Gastrocnemius medialis (tissue), 4 donors: ENCODE measurements around the gene PPM1L. TPM values are rescaled to one million over a fixed set of nuclear protein-coding genes. Genes with fewer than 3 reads are reported as not detected.

Source experiments
- ATAC-seq, 2 donors: fragments of 150-250 bp; one replicate each; pipeline ENCODE4 v1.9.1; 2016
- DNase-seq, 2 donors: peaks; one replicate each; pipeline ENCODE4 v3.0.0-alpha.2; 2019
- H3K27ac ChIP-seq, 4 donors: fragments of 200-600 bp; sonication (generic); 1 replicate in 1 of 4; 2 replicates in 3 of 4; pipeline ENCODE4 v1.5.1; 2016 to 2018; ENCODE audit warnings: mild to moderate bottlenecking in 2 of 4, moderate library complexity in 1 of 4
- H3K27me3 ChIP-seq, 3 donors: fragments of 200-600 bp; sonication (generic) in 2 of 3; 1 replicate in 1 of 3; 2 replicates in 2 of 3; pipeline versions ENCODE4 v1.5.1 to v1.6.0; 2016 to 2019; ENCODE audit warnings: mild to moderate bottlenecking in 1 of 3, moderate library complexity in 1 of 3
- H3K36me3 ChIP-seq, 2 donors: fragments of 200-600 bp; sonication (generic) in 1 of 2; one replicate each; pipeline ENCODE4 v1.5.1; 2017 to 2018
- H3K4me1 ChIP-seq, 2 donors: fragments of 200-600 bp; sonication (generic) in 1 of 2; one replicate each; pipeline ENCODE4 v1.5.1; 2016 to 2017; ENCODE audit warnings: mild to moderate bottlenecking in 2 of 2
- H3K4me3 ChIP-seq, 4 donors: fragments of 200-600 bp; sonication (generic) in 3 of 4; 1 replicate in 1 of 4; 2 replicates in 3 of 4; pipeline ENCODE4 v1.5.1; 2016 to 2019; ENCODE audit warnings: mild to moderate bottlenecking in 2 of 4
- H3K9me3 ChIP-seq, 3 donors: fragments of 200-600 bp; sonication (generic) in 2 of 3; 1 replicate in 1 of 3; 2 replicates in 2 of 3; pipeline ENCODE4 v1.5.1; 2016 to 2019
- POLR2A ChIP-seq, 2 donors: fragments of 450-650 bp; IDR thresholded peaks; one replicate each; pipeline ENCODE4 v1.6.1; 2017; ENCODE audit warnings: antibody characterized with exemption in 2 of 2, mild to moderate bottlenecking in 2 of 2, moderate library complexity in 2 of 2
- in situ Hi-C, 4 donors: fragments of 200-750 bp; cut with MboI; loops; one replicate each; pipeline versions ENCODE4 v1.15.0 to v1.8.0; 2017; ENCODE audit warnings: low sequenced_read_pairs in 4 of 4
- intact Hi-C: fragments of 100-400 bp; cut with DNase I; formaldehyde crosslinking; loops from one replicate; pipeline ENCODE4 v1.15.1; 2023; ENCODE audit warnings: low total_unique reads
- total RNA-seq, 4 donors: library from RNA; depleted of rRNA; stranded (reverse); fragments of >200 nt; gene quantifications; one replicate each; pipeline versions ENCODE4 v1.1.0 to v1.2.3, GENCODE V29; 2016
- TF ChIP-seq, protein P1 (sequence below), 5 experiments: fragments of 450-650 bp in 3 of 5; fragments of 200-600 bp in 2 of 5; sonication (generic) in 2 of 5; IDR thresholded peaks in 4 of 5; conservative IDR thresholded peaks in 1 of 5; 1 replicate in 4 of 5; 2 replicates in 1 of 5; pipeline ENCODE4 v1.5.1; 2016 to 2019; ENCODE audit warnings: antibody characterized with exemption in 5 of 5, mild to moderate bottlenecking in 3 of 5, moderate library complexity in 3 of 5

The PPM1L gene
- total RNA-seq, 4 donors from 2014 or later = 85.0 to 243 (median 122) TPM

DNA sequence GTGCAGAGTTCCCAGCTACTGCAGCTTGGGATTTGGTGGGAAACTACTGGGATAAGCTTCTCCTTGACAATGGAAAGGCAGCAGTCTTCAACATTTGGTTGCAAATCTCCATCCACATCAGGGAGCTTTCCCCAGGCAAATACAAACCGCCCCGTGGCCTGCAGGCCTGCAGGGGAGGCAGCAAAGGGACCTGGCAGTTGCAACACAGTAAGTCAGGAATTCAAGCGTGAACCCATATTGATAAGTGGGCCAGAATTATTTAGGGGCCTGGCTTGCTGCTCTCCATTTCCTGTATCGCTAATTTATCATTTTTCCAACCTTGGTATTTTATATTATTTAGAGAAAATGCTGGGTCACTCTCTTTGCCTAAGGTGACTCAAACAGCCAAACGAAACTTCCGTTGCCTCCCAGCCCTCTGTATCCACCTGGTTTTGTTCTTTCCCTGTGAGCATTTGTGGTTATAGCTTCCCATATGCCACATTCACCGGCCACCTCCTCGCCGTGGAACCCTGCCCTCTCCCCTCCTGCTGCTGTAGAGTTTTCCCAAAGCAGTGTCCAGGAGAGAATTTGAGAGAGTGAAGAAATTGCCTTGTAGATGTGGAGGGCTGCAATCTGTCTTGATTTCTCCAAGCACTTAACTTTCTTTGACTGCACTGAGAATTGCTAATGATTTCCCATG lies 314.4 kb downstream of the PPM1L start:
- no peak overlapping the region for H3K27ac ChIP-seq
- ATAC-seq = no peak

DNA sequence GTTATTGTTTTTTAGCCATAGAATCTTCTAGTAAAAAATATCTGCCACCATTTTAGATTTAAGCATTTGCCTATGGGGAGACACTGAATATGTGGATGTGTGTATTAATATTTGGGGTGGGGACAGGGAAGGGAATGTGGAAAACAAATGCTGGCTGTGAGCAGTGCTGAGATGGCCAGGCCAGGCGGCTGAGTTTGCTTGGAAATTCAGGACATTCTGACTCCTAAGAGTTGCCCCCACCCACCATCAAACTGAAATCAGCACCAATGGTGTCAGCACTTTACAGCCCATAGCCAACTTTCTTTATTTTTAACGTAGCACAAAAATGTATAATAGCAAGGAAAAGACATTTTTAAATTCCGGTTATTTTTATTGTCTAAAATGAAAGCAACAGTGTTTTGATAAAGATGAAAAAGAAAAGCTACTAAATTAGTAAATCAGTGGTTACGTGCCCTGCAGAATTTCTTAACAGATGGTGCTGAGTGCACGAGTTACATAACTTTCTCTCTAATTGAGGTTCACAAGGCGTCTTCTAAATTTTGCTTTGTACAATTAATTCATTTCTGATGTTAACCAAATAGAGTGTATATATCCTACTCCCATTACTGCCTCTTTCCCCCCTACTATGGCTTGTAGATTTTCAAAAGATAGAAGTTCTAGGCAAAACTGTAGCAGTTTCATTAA lies 315.1 kb downstream of the PPM1L start:
- peaks cover 0 to 16% of the 10 kb centered on the region in 2 donors for H3K36me3 ChIP-seq
- in situ Hi-C loops = no loop called here
- ATAC-seq (no peak), DNase-seq (no peak)
- TF ChIP-seq POLR2A (IDR thresholded peaks at IDR 0.05) = no peak
- TF ChIP-seq, protein P1, sequence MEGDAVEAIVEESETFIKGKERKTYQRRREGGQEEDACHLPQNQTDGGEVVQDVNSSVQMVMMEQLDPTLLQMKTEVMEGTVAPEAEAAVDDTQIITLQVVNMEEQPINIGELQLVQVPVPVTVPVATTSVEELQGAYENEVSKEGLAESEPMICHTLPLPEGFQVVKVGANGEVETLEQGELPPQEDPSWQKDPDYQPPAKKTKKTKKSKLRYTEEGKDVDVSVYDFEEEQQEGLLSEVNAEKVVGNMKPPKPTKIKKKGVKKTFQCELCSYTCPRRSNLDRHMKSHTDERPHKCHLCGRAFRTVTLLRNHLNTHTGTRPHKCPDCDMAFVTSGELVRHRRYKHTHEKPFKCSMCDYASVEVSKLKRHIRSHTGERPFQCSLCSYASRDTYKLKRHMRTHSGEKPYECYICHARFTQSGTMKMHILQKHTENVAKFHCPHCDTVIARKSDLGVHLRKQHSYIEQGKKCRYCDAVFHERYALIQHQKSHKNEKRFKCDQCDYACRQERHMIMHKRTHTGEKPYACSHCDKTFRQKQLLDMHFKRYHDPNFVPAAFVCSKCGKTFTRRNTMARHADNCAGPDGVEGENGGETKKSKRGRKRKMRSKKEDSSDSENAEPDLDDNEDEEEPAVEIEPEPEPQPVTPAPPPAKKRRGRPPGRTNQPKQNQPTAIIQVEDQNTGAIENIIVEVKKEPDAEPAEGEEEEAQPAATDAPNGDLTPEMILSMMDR (IDR thresholded peaks at IDR 0.05 in 4 of 5, conservative IDR thresholded peaks at IDR 0.05 in 1 of 5) = no peak
- no peaks in the 10 kb centered on the region for H3K9me3 ChIP-seq
- intact Hi-C loops = no loop called here
- H3K27me3 ChIP-seq = no peaks in the 10 kb centered on the region
- H3K4me1 ChIP-seq = no peaks in the 10 kb centered on the region
- H3K4me3 ChIP-seq = no peak overlapping the region
- no peak overlapping the region for H3K27ac ChIP-seq

More for the DNA sequence above, 314.4 kb downstream of the PPM1L start:
- Histone ChIP-seq H3K36me3 (peaks cover 0 to 22% of the 10 kb centered on the region in 2 donors), H3K9me3 (no peaks in the 10 kb centered on the region), H3K4me3 (no peak overlapping the region), H3K27me3 (no peaks in the 10 kb centered on the region), H3K4me1 (no peaks in the 10 kb centered on the region)
- TF ChIP-seq, protein P1 (IDR thresholded peaks at IDR 0.05 in 4 of 5, conservative IDR thresholded peaks at IDR 0.05 in 1 of 5) = no peak
- in situ Hi-C loops = no loop called here
- no peak for DNase-seq
- intact Hi-C loops = no loop called here

GRCh38 chr3:161072211-161072621 lies 316.2 kb downstream of the PPM1L start:
- DNase-seq = no peak
- in situ Hi-C loops (no loop called here), intact Hi-C loops (no loop called here)
- Histone ChIP-seq H3K27me3 (no peaks in the 10 kb centered on the region), H3K4me3 (no peak overlapping the region), H3K9me3 (no peaks in the 10 kb centered on the region), H3K27ac (no peak overlapping the region), H3K4me1 (no peaks in the 10 kb centered on the region), H3K36me3 (peaks cover 0 to 9% of the 10 kb centered on the region in 2 donors)
- ATAC-seq = no peak
- no peak for TF ChIP-seq POLR2A (IDR thresholded peaks at IDR 0.05)
- TF ChIP-seq, protein P1 (IDR thresholded peaks at IDR 0.05 in 4 of 5, conservative IDR thresholded peaks at IDR 0.05 in 1 of 5) = no peak

DNA sequence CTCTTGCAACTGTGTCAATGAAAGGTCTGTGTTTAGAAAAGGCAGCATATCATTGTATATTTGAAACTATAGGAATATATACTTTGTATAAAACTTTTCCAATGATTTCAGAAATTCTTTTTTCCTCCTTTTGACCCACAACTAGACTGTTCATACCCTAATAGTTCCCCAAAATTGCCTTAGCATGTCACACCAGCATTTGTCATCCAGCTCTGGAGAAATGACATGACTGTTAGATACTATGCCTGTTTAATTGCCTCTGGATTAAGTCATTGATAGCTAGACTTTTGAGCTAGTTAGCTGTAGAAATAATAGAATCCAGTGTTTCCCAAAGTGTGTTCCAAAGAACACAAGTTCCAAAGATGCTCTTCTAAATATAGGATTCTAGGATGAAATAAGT lies 316.7 kb downstream of the PPM1L start:
- Histone ChIP-seq H3K4me1 (no peaks in the 10 kb centered on the region), H3K9me3 (no peaks in the 10 kb centered on the region), H3K36me3 (peaks cover 0 to 9% of the 10 kb centered on the region in 2 donors), H3K27ac (no peak overlapping the region), H3K4me3 (no peak overlapping the region), H3K27me3 (no peaks in the 10 kb centered on the region)
- TF ChIP-seq, protein P1 (IDR thresholded peaks at IDR 0.05 in 4 of 5, conservative IDR thresholded peaks at IDR 0.05 in 1 of 5) = no peak
- no peak for TF ChIP-seq POLR2A (IDR thresholded peaks at IDR 0.05)
- in situ Hi-C loops = no loop called here
- no peak for ATAC-seq
- intact Hi-C loops = no loop called here
- no peak for DNase-seq
